Calu3 (cell line): Measurements from ENCODE around the gene ETS1. TPM values are rescaled to one million over a fixed set of nuclear protein-coding genes. Genes with fewer than 3 reads are reported as not detected.

Experiments used
- BruUV-seq: library from RNA; stranded (reverse); fragments of 400-500 nt; replicated peaks from 2 replicates; lab custom pipeline; 2021; lab: Mats Ljungman, UMichigan
- CTCF ChIA-PET: fragments of 300-600 bp; sonication (Branson Sonifier 250); formaldehyde crosslinking; loops from one replicate; lab custom pipeline; 2022; ENCODE audit warnings: antibody characterized with exemption; lab: Charles Lee
- DNase-seq: peaks from one replicate; pipeline ENCODE4 v3.0.0; 2022
- H3K27ac Mint-ChIP-seq: one replicate; pipeline ENCODE4 v1.8.0; 2022; ENCODE audit warnings: mixed read lengths; ENCODE audit not compliant: unreplicated experiment
- H3K27me3 Mint-ChIP-seq: one replicate; pipeline ENCODE4 v1.8.0; 2022; ENCODE audit warnings: mixed read lengths; ENCODE audit not compliant: unreplicated experiment
- H3K36me3 Mint-ChIP-seq: one replicate; pipeline ENCODE4 v1.8.0; 2022; ENCODE audit warnings: mild to moderate bottlenecking, moderate library complexity, mixed read lengths; ENCODE audit not compliant: insufficient read depth, unreplicated experiment
- H3K4me1 Mint-ChIP-seq: one replicate; pipeline ENCODE4 v1.8.0; 2022; ENCODE audit warnings: mild to moderate bottlenecking, low read depth, mixed read lengths; ENCODE audit not compliant: unreplicated experiment
- H3K4me3 Mint-ChIP-seq: one replicate; pipeline ENCODE4 v1.8.0; 2022; ENCODE audit warnings: mild to moderate bottlenecking, low read depth, moderate library complexity, mixed read lengths; ENCODE audit not compliant: unreplicated experiment
- H3K9me3 Mint-ChIP-seq: one replicate; pipeline ENCODE4 v1.8.0; 2022; ENCODE audit warnings: low read depth, mixed read lengths; ENCODE audit not compliant: unreplicated experiment
- CTCF ChIP-seq: fragments of 200-600 bp; IDR thresholded peaks from one replicate; pipeline ENCODE4 v1.8.0; 2022; ENCODE audit warnings: antibody characterized with exemption; ENCODE audit not compliant: unreplicated experiment
- intact Hi-C: fragments of 100-400 bp; cut with micrococcal nuclease; formaldehyde crosslinking; loops from one replicate; pipeline ENCODE4 v1.10.0; 2022; ENCODE audit not compliant: unreplicated experiment
- total RNA-seq: library from RNA; stranded (reverse); gene quantifications from 2 replicates; pipeline ENCODE4 v1.2.3, GENCODE V29; 2022

ETS1 gene
- total RNA-seq, 1 experiment from 2014 or later = 38.4 TPM

GRCh38 chr11:128627666-128628324, 40.4 kb upstream of the ETS1 start:
- intact Hi-C loops = loop anchor here (10.0 kb wide), 1 partner anchor 103 kb away; no protein-coding TSS in a partner anchor
- Mint-ChIP-seq H3K9me3 (no peaks in the 10 kb centered on the region), H3K4me1 (no peaks in the 10 kb centered on the region), H3K36me3 (no peaks in the 10 kb centered on the region), H3K4me3 (no peak overlapping the region), H3K27ac (no peak overlapping the region), H3K27me3 (no peaks in the 10 kb centered on the region)
- TF ChIP-seq CTCF = no peak
- DNase-seq = no peak
- BruUV-seq = no TSS peak
- CTCF ChIA-PET = no interaction called here

- no peak for TF ChIP-seq CTCF
- CTCF ChIA-PET = no interaction called here
- H3K9me3 Mint-ChIP-seq = no peaks in the 10 kb centered on the region
These were observed 39.7 kb upstream of the ETS1 start for GRCh38 chr11:128626913-128627665.

GRCh38 chr11:128625746-128626145, 38.4 kb upstream of the ETS1 start:
- H3K27ac Mint-ChIP-seq = no peak overlapping the region
- no peak for DNase-seq
- no peaks in the 10 kb centered on the region for H3K4me1 Mint-ChIP-seq
- no peaks in the 10 kb centered on the region for H3K27me3 Mint-ChIP-seq
- no peak for TF ChIP-seq CTCF
- H3K9me3 Mint-ChIP-seq = no peaks in the 10 kb centered on the region
- no peak overlapping the region for H3K4me3 Mint-ChIP-seq
- no TSS peak for BruUV-seq
- intact Hi-C loops = loop anchor here (10.0 kb wide), 1 partner anchor 101 kb away; no protein-coding TSS in a partner anchor
- CTCF ChIA-PET = no interaction called here
- H3K36me3 Mint-ChIP-seq = no peaks in the 10 kb centered on the region

More at GRCh38 chr11:128626913-128627665, 39.7 kb upstream of the ETS1 start:
- Mint-ChIP-seq H3K27me3 (no peaks in the 10 kb centered on the region), H3K36me3 (no peaks in the 10 kb centered on the region), H3K4me3 (no peak overlapping the region), H3K27ac (no peak overlapping the region), H3K4me1 (no peaks in the 10 kb centered on the region)
- DNase-seq = no peak
- intact Hi-C loops = loop anchor here (10.0 kb wide), 1 partner anchor 102 kb away; no protein-coding TSS in a partner anchor
- BruUV-seq = no TSS peak

- no peak for TF ChIP-seq CTCF
- no TSS peak for BruUV-seq
- CTCF ChIA-PET = no interaction called here
- Mint-ChIP-seq H3K4me1 (no peaks in the 10 kb centered on the region), H3K4me3 (no peak overlapping the region), H3K36me3 (no peaks in the 10 kb centered on the region), H3K27me3 (no peaks in the 10 kb centered on the region), H3K27ac (no peak overlapping the region), H3K9me3 (no peaks in the 10 kb centered on the region)
- intact Hi-C loops = loop anchor here (10.0 kb wide), 1 partner anchor 101 kb away; no protein-coding TSS in a partner anchor
- DNase-seq = no peak
These were observed 38.0 kb upstream of the ETS1 start for GRCh38 chr11:128625326-128625725.
